Stimulated activated naive CD4-positive, alpha-beta T cell (primary cell): Measurements from ENCODE around the gene PRCP.
A peak's percentile ranks its signal among the peaks of the same experiment; 100 is the strongest.

Source experiments
- DNase-seq, 6 experiments: peaks; one replicate each; lab custom pipeline; 2025; lab: John Stamatoyannopoulos, UW

Gene PRCP

GRCh38 chr11:82829101-82829500, 71.1 kb downstream of the PRCP start:
- no peak for DNase-seq

GRCh38 chr11:82828472-82828871, 71.8 kb downstream of the PRCP start:
- no peak for DNase-seq

DNA sequence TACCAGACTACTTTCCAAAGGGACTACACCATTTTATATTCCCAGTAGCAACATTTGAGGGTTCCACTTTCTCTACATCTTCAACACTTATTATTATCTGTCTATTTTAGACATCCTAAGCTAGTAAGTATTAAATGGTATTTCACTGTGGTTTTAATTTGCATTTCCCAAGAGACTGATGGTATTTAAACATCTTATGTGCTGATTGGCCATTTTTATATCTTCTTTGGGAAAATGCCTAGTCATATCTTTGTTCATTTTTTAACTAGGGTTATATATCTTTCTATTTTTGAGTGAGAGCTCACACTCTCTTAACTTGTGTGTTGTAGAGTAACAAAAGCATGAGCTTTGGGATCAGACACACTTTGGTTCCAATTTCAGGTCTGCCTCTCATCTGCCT, 73.7 kb downstream of the PRCP start:
- no peak for DNase-seq

GRCh38 chr11:82823647-82824619, 76.3 kb downstream of the PRCP start:
- DNase-seq: no peak

DNA sequence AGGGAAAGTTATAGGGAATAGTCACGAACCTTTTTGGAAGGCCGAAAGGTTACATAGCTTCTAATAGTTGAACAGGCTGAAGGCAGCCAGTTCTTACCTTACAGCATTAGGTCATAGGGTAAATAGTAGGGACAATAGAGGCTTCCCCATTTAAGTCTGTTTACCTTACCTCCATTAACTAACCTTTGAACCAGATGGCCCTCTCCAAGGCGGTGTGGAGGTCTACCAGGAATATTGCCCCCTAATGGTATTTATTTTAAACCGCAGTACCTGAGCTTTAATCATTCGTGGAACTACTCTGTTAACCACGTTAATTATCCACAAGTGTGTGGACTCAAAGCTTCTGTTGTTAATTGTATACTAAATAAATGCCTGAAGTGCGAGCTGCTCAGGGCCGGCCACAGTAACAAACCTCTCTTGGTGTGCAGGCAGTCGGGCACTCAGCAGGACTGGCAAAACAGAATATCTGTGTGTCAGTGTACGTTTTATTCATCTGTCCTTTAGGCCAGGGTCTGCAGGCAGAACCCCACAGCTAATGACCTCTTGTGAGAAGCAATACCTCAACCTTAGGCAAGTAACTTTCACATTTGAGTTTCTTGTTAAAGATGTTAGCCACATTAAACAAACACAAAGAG, 81.7 kb downstream of the PRCP start:
- no peak for DNase-seq

GRCh38 chr11:82815406-82815805, 84.8 kb downstream of the PRCP start:
- DNase-seq: no peak

DNA sequence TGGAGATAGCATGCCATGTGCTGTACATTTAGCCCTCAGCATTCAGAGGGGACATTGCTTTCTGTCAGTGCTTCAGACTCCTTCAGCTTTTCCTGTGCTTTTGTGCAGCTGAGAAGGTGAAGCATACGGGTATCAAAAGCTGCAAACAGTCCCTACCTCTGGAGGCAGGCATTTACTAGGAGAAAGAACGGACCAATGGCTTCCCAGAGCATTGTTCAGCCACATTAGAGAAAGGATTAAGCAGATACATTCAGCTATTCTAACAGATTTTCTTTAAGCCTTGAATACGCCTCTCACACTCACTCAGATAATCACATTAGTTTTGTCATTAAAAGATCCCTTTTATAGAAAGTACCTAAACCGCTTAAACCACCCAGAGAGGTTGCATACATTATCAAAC, 85.9 kb downstream of the PRCP start:
- DNase-seq: no peak

DNA sequence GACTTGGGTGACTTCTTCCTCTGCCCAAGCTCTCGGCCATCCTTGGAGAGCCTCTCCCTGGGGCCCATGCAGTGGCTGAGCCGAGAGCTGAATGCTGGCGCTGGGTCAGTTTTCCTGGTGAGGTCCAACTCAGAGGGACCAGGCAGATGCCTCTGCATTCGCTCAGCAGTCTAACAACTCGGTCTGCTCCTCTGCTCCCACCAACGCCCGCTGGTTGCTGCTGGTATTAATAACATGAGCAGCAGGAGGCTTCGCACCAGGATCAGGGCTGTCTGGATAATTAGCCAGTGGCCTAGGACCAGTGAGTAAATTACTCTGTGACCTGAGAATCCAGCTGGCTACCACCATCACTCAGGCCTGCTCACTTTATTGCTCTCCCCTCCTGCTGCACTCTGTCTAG, 88.9 kb downstream of the PRCP start:
- DNase-seq: no peak

GRCh38 chr11:82810738-82811137, 89.5 kb downstream of the PRCP start:
- DNase-seq: no peak

DNA sequence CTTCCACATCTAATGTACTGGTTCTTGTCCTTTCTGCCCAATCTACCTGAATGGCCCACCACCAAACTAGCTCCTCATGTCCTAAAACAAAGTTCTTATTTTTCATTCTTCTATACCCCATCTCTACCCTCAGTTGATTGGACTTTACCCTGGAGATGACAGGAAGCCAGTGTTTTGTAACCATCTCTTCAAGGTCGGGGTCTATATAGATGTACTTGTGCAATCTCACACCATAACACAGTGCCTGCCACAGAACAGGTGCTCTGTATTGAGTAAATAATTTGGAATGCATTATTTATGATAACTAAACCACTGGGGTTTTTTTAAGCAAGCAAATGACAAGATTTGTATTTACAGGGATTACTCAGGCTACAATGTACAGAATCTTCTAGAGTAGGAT, 89.9 kb downstream of the PRCP start:
- peak in 1 of 6 experiments; percentile 1 for DNase-seq

DNA sequence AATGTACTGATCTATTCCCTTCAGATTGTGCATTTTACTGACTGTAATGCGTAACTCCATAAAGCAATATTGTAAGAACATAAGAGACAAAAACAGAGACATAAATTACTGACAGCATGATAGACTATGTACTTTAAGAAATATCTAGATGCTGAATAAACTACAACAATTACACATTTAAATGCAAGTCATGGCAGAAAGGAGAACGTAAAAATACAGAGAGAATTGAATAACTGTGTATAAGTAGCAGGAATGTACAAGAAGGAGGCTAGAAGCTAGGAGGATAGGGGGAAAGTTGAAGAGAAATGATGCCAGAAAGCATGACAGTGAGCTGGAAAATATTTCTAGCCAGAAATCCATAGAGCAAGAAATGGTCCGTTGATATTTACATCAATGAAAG, 92.6 kb downstream of the PRCP start:
- DNase-seq: no peak

GRCh38 chr11:82802710-82803109, 97.5 kb downstream of the PRCP start:
- DNase-seq: no peak

DNA sequence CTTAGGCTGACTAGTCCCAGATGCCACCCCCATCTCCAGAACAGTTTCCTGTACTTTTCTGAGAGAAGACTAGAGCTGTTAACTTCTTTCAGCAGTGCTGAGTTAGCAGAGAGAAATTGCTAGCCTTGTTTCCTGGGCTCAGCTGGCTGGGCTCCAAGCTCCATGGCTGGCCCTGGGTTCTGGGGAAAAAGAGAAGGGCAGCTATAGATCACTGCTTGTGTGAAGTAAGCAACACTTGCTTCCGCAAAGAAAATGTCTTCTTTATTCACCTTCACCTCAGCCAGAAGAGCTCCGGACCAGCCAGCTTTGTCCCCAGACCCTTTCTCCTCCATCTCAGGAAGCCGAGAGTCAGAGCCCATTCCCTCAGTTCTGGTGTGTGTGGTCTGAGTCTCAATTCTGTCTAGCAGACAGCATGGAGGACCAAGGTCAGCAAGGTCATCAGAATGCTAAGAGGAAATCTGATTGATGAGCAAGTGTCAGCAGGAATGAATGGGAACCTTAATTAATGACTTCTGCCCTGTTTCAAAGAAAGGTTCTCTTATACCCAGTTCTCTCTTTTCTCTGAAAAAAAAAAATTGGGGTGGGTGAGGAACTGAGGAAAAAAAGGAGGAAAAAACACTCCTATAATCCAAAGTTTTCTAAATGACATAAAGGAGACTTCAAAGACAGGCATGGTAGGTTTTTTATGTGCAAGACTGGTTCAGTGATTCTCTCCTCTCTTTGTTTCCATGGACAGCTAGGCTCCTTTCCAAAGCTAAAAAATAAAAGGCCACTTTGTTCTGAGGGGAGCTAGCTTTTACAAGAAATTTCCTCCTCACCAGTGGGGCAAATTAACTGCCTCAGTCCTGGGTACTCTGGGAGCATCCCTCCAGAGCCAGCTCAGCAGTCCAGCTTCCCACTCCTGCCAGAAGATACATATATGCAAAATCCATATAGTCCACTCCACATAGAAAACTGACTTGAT, 103.0 kb downstream of the PRCP start:
- DNase-seq: no peak

DNA sequence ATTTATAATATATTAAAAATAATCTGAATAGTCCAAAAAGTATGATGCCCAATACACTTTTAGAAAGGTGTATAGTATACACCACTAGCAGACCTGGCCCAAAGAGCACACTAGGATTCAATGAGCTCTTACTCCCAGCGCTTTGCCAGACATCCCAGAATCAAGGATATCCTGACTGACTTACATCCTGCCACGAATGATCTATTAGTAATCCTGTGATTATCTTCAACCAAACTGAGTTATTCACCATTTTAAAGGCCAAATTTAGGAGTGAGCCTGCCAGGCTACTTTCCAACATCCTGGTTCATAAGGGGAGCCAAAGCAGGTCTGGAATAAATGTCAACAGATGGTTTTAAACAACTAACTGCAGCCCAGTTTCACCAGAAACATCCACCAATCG, 105.7 kb downstream of the PRCP start:
- no peak for DNase-seq

GRCh38 chr11:82792822-82793569, 107.2 kb downstream of the PRCP start:
- no peak for DNase-seq

DNA sequence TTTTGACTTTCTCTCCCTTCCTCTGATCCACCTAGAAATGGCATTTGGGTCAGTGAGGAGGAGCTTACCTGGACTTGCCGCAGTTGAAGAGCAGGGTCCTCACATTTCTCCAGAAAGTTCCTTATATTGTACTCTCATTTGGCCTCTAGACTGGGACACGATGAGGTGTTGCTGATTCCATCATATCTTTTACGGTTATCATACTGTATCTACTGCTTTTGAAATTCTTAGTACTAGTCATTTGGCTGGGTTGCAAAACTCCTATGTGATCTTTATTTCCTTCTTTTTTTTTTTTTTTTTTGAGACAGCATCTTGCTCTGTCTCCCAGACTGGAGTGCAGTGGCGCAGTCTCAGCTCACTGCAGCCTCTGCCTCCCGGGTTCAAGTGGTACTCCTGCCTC, 107.9 kb downstream of the PRCP start:
- DNase-seq: no peak

GRCh38 chr11:82791779-82792178, 108.5 kb downstream of the PRCP start:
- DNase-seq: no peak

GRCh38 chr11:82790723-82791484, 109.3 kb downstream of the PRCP start:
- no peak for DNase-seq

- DNase-seq: no peak
Measured at GRCh38 chr11:82787981-82788380, 112.2 kb downstream of the PRCP start.

- DNase-seq: no peak
Measured at GRCh38 chr11:82786836-82787235, 113.4 kb downstream of the PRCP start.

DNA sequence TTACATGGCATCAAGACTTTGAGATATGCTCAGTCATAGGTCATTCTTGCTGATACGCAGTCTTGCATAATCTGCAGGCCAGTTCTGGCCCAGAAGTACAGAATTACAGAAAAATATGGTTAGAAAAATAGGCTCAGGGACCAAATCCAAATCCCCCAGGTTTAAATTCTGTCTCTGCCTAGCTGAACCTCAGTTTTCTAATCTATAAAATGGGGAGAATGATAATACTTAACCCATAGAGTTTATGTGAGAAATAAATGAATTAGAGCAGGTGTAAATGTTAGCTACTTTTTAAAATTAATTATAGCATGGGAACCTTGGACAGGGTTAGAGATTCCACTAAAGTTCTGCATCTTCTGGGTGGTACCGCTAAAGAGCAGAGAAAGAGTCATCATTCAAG, 114.2 kb downstream of the PRCP start:
- DNase-seq: no peak
